Cerebellar nuclear complex (tissue), 1 donor: Measurements from ENCODE around the gene LGR6.
"Not testable (repeated sequence)": the region's sequence is repeated elsewhere in the genome, so short reads cannot be mapped to it uniquely, and the experiment has no call there.

ENCODE experiments used
- DNase-seq, 2 experiments: peaks; one replicate each; lab custom pipeline; 2025; lab: John Stamatoyannopoulos, UW

LGR6 gene

DNA sequence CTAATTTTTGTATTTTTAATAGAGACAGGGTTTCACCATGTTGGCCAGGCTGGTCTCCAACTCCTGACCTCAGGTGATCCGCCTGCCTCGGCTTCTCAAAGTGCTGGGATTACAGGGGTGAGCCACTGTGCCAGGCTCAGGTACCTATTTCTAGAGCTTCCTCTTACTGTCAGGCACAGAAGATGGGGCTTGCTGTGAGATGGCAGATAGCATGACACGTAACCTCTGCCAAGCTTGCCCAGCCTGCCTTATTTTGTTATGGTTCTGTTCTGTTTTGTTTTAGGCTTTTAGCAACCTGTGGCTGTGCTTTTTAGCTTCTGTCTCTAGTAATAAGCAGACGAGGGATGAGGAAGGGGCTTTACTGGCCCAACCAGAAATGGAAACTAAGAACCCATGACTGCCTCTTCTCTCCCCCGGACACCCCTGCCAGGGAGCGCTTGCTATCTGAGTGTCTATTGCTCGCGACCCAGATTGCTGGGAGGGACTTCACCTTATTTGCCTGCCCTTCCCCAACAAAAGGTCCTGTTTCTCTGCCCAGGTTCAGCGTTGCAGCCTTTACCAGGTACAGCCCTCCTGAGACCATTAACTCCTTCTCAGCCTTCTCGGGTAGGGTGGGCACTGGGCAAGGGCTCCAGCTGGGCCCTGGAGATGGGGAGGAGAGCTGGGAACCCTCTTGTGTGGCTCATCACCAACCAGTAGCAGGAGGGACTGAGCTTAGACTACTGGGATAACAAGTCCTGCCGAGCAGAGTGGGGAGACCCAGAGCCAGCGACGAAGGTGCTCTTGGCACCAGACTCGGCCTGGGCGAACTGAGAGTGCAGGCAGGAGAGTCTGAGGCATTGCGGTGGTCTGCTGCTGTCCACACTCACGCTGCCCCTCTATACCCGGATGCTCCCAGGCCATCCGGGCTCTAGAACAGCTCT is 13.5 kb upstream of the LGR6 start:
- no peak for DNase-seq

GRCh38 chr1:202180751-202181139 is 12.9 kb upstream of the LGR6 start:
- DNase-seq, result not testable (repeated sequence)

- no peak for DNase-seq
These were observed 12.0 kb upstream of the LGR6 start for GRCh38 chr1:202181586-202181985.

- no peak for DNase-seq
These were observed 11.3 kb upstream of the LGR6 start for GRCh38 chr1:202182040-202182877.

- peak in 1 of 2 experiments; percentile 66 for DNase-seq
These were observed 8.7 kb upstream of the LGR6 start for GRCh38 chr1:202184750-202185460.

DNA sequence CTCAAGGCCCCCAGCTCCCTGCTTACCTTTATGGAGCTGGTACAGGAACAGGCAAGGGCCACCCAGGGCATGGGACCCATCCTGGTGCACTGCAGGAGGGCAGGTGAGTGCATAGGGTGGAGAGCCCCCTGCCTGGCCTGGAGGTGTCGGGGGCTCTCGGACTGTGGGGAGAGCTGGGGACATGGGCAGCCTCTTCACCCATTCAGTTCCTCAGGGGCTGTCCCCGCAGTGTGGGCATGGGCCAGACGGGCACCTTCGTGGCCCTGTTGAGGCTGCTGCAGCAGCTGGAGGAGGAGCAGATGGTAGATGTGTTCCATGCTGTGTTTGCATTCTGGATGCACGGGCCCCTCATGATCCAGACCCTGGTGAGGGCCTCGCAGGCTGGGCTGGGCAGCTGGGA is 7.3 kb upstream of the LGR6 start:
- no peak for DNase-seq

DNA sequence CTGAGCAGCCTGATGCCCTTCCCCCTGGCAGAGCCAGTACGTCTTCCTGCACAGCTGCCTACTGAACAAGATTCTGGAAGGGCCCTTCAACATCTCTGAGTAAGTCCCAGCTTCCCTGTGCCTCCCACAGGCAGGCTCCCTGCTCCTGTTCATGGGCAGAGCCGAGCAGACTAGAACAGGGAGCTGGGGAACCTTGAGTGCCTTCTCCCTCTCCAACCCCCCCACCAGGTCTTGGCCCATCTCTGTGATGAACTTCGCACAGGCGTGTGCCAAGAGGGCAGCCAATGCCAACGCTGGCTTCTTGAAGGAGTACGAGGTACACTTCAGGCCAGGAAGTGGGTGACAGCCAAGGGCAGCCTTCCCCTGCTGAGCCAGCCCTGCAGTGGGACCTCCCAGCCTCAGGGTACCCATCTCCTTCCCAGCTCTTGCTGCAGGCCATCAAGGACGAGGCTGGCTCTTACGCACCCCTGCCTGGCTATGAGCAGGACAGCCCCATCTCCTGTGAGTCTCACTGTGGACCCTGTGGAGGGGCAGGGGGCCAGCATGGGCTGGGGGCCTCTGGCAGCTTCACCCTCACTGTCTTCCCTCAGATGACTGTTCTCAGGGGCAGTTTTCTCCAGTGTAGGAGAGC is 6.4 kb upstream of the LGR6 start:
- no peak for DNase-seq

DNA sequence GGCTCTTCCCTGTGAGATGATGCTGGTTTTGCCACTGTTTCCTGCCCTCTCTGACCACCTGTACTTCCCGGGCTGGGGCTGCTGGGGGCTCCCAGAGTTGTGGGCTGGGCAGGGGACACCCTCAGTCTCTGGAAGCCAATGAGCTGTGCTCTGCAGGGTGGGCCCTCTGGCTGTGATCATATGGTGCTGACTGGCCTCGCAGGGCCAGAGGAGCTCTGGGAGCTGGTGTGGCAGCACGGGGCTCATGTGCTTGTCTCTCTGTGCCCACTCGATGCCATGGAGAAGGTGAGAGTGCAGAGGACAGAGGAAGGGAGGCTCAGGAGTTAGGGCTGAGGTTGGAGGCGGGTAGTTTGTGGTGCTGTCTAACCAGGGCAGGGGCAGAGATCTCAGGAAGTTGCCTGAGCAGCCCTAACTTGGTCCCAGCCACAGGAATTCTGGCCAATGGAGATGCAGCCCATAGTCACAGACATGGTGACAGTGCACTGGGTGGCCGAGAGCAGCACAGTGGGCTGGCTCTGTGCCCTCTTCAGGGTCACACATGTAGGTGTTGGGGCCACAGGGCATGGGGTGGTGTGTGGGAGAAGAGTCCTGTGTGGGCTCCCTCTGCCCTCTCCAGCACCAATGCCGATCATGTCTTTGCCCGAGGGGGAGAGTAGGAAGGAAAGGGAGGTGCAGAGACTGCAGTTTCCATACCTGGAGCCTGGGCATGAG is 5.7 kb upstream of the LGR6 start:
- no peak for DNase-seq

DNA sequence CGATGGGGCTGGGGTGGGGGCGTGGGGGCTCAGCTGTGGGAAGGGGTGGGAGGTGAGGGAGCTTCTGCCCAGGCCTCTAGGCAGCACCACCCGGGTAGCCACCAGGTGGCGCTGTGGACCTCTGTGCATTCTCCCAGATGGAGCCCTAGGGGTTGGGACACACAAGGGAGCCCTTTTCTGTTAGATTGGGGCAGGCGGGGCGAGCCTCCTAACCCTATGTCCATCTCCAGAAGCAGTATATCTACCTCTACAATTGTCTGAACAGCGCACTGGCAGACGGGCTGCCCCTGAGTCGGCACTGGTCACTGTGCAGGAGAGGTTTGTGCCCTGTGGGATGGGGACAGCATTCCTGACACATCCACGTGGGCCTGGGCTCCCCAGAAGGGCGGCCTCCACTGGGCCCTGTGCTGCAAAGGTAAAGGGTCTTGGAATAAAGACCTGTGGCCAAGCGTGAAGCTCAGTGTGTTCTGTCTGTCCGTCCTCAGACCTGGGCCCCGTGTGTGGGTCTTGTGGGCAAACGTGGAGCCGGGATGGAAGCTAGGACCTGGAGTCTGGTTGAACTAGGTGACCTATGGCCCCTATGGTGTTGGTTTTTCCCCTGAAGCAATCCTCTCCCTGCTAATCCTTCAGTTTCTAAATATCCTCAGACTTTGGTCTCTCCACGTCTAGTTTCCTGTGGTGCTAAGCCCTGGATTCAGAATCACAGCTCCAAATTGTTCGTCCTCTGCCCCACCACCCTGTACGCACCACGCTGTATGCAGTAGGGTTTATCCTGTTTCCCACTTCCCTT is 4.4 kb upstream of the LGR6 start:
- no peak for DNase-seq

- no peak for DNase-seq
These were observed 3.5 kb upstream of the LGR6 start for GRCh38 chr1:202189918-202190715.

DNA sequence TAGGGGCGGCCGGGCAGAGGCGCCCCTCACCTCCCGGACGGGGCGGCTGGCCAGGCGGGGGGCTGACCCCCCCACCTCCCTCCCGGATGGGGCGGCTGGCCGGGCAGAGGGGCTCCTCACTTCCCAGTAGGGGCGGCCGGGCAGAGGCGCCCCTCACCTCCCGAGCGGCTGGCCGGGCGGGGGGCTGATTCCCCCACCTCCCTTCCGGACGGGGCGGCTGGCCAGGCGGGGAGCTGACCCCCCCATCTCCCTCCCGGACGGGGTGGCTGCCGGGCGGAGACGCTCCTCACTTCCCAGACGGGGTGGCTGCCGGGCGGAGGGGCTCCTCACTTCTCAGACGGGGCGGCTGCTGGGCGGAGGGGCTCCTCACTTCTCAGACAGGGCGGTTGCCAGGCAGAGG is 2.2 kb upstream of the LGR6 start:
- DNase-seq, result not testable (repeated sequence)

GRCh38 chr1:202192770-202193613 is 607 bp upstream of the LGR6 start:
- no peak for DNase-seq

DNA sequence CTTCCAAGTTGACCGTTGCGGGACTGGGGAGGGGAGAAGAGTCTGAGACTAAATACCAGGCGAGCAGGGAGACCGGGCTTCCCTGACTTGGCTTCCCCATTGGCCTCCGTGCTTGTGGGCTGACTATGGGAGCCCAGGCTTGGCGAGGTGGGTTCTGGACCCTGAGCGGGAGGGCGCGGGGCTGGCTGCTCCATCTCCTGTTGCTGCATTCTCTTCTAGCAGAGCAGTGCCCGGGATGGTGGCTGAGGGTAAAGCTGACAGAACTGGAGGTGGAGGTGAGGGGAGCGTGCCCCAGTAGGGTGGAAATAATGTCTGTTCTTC is 689 bp downstream of the LGR6 start:
- DNase-seq, result no peak

DNA sequence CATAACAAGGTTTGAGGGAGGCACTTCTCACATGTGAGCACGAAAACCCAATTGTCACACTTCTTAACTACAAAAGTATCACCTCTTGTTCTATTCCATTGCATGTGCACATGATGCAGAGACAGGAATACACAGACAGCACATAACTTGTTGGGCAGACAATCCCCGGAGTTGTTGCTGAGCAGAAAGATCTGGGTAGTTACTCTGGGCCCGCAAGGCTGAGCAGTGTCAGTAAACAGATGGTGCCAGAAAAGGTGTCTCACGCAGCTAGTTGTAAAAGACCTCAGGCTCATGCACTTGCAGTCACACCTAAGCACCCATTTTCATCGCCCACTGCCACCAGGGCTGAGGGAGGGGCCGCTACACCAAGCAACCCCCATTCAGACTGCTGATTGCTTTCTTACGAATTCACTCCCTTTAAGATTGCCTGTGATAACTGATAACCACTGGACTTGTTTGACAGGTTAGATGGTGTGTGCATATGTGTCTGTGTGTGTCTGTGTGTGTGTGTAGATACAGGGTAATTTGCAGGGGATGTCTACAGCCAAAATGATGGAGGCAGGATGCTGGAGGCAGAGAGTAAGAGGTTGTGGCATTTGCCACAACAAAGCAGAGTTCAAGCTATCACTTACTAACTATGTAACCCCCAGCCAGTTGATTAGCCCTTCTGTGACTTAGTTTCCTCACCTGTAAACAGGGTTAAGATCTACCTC is 4.2 kb downstream of the LGR6 start:
- DNase-seq, result no peak

DNA sequence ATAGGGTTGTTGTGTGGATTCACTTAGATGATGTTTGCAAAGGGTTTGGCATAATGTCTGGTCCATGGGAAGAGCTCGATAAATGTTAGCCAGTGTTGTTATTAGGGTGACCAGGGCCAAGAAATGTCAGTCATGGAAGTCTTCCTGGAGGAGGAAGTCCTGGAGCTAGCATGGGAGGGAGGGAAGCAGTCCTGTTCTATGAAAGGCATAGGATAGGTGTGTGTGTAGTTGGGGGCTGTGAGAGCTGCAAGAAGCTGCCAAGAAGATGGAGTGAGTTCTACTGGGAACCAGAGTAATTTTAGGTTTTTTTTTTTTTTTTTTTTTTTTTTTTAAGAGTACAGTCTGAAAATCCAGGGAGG is 4.7 kb downstream of the LGR6 start:
- DNase-seq, result no peak

- no peak for DNase-seq
These were observed 5.7 kb downstream of the LGR6 start for GRCh38 chr1:202199040-202199889.

GRCh38 chr1:202200112-202200548 is 6.5 kb downstream of the LGR6 start:
- DNase-seq, result no peak
